ENCODE results near the gene SGPP2. TPM values are rescaled to one million over a fixed set of nuclear protein-coding genes. Genes with fewer than 3 reads are reported as not detected.
A peak's percentile ranks its signal among the peaks of the same experiment; 100 is the strongest.

The SGPP2 gene
- total RNA-seq, 1 experiment from 2014 or later = not detected

- H2BK5ac ChIP-seq (ENCODE audit: insufficient read length, low read length) = no peak overlapping the region
- H3K79me1 ChIP-seq (ENCODE audit: insufficient read depth, low read depth, low read length, poor library complexity, severe bottlenecking) = no peaks in the 10 kb centered on the region
- no peak overlapping the region for H2BK20ac ChIP-seq (ENCODE audit: low read depth, low read length, poor library complexity, severe bottlenecking)
- H3K9ac ChIP-seq (ENCODE audit: extremely low read depth, insufficient read length, low read length) = no peak overlapping the region
- Mint-ChIP-seq H3K4me1 (peaks cover 17% of the 10 kb centered on the region in 2 experiments), H3K36me3 (ENCODE audit: insufficient read depth in 1 of 3, low read depth in 3 of 3) (no peaks in the 10 kb centered on the region), H3K9me3 (no peaks in the 10 kb centered on the region; a peak in 1 of 5 replicates), H3K4me3 (peak overlapping the region in 1 of 2 experiments; percentile 86; a peak in 3 of 5 replicates), H3K27me3 (ENCODE audit: low read depth) (peaks cover 91% of the 10 kb centered on the region), H3K27ac (no peak overlapping the region)
- no peak overlapping the region for H4K8ac ChIP-seq (replicated peaks; ENCODE audit: insufficient read length, low read depth, low read length)
- H3K27me3 ChIP-seq (ENCODE audit: insufficient read depth, low read length) = peaks cover 56% of the 10 kb centered on the region
- no peaks in the 10 kb centered on the region for H3K4me1 ChIP-seq (ENCODE audit: insufficient read depth, low read length)
- H4K20me1 ChIP-seq (ENCODE audit: control insufficient read depth, insufficient read depth, insufficient read length) = peaks cover 2% of the 10 kb centered on the region
- H3T11ph ChIP-seq (ENCODE audit: low read length) = no peak overlapping the region
- H3K9me3 ChIP-seq (ENCODE audit: control insufficient read depth, low read depth, low read length) = no peaks in the 10 kb centered on the region
- no peak overlapping the region for H3K56ac ChIP-seq (ENCODE audit: insufficient read length, low read depth, low read length)
- H3K18ac ChIP-seq (ENCODE audit: insufficient read length, low read depth, low read length) = no peak overlapping the region
- TF ChIP-seq, protein P1, sequence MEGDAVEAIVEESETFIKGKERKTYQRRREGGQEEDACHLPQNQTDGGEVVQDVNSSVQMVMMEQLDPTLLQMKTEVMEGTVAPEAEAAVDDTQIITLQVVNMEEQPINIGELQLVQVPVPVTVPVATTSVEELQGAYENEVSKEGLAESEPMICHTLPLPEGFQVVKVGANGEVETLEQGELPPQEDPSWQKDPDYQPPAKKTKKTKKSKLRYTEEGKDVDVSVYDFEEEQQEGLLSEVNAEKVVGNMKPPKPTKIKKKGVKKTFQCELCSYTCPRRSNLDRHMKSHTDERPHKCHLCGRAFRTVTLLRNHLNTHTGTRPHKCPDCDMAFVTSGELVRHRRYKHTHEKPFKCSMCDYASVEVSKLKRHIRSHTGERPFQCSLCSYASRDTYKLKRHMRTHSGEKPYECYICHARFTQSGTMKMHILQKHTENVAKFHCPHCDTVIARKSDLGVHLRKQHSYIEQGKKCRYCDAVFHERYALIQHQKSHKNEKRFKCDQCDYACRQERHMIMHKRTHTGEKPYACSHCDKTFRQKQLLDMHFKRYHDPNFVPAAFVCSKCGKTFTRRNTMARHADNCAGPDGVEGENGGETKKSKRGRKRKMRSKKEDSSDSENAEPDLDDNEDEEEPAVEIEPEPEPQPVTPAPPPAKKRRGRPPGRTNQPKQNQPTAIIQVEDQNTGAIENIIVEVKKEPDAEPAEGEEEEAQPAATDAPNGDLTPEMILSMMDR (conservative IDR thresholded peaks at IDR 0.05) = no peak
- DNase-seq = no peak
- H3K4ac ChIP-seq (ENCODE audit: low read depth, low read length) = no peak overlapping the region
- no peak overlapping the region for H3K23ac ChIP-seq (ENCODE audit: insufficient read length, low read depth, low read length)
- no peak overlapping the region for H4K5ac ChIP-seq (ENCODE audit: insufficient read length, low read depth, low read length)
- no peak overlapping the region for H2AK5ac ChIP-seq (ENCODE audit: insufficient read length, low read length)
- no peak overlapping the region for H2BK12ac ChIP-seq (ENCODE audit: insufficient read length, low read depth, low read length)
- peaks cover 8% of the 10 kb centered on the region for H3K23me2 ChIP-seq (ENCODE audit: insufficient read length, low read depth, low read length, poor library complexity, severe bottlenecking)
- peak overlapping the region; percentile 70 for H3K4me2 ChIP-seq (ENCODE audit: insufficient read depth, insufficient read length, low read length)
- H2AFZ ChIP-seq (ENCODE audit: low read length) = no peak overlapping the region
- WGBS (ENCODE audit: extremely low coverage, insufficient read length, low lambda C conversion rate) = no CpG with 5 or more reads among the region's 3 CpGs
- H2BK15ac ChIP-seq (ENCODE audit: low read depth, low read length) = no peak overlapping the region
- no peak overlapping the region for H4K91ac ChIP-seq (ENCODE audit: insufficient read length, low read depth, low read length)
- no peak overlapping the region for H3K27ac ChIP-seq (ENCODE audit: insufficient read length, low read depth, low read length)
- no peak overlapping the region for H3K14ac ChIP-seq (ENCODE audit: insufficient read depth, low read length)
- H2BK120ac ChIP-seq (ENCODE audit: low read depth, low read length, poor library complexity, severe bottlenecking) = no peak overlapping the region
- no peaks in the 10 kb centered on the region for H3K79me2 ChIP-seq (ENCODE audit: insufficient read depth, low read length)
These were observed 1.2 kb upstream of the SGPP2 start for GRCh38 chr2:222423186-222423585.

All from H9 (cell line).